AG04449 (cell line): ENCODE data around the gene RUBCNL.

Source experiments
- CTCF ChIA-PET: fragments of 350-600 bp; formaldehyde crosslinking; extraction: SDS; loops from one replicate; lab custom pipeline; 2021; ENCODE audit warnings: antibody characterized with exemption; lab: Yijun Ruan, JAX
- POLR2A ChIA-PET: fragments of 400-600, 350-600 bp; formaldehyde crosslinking; extraction: SDS; loops from one replicate; lab custom pipeline; 2020; ENCODE audit warnings: antibody characterized with exemption, inconsistent platforms; lab: Yijun Ruan, JAX
- DNase-seq: peaks from one replicate; pipeline ENCODE4 v3.0.0-alpha.2; 2010; ENCODE audit warnings: low read depth, low spot score
- H3K4me3 ChIP-seq: 2 replicates; pipeline ENCODE4 v1.5.1; 2011; ENCODE audit warnings: low read depth, mild to moderate bottlenecking, control low read depth, low read length
- TF ChIP-seq, protein P1 (sequence below): IDR thresholded peaks from one replicate; pipeline ENCODE4 v1.5.1; 2011; ENCODE audit warnings: mild to moderate bottlenecking, moderate library complexity, low read length, control low read depth, inconsistent platforms; ENCODE audit not compliant: insufficient read depth; ENCODE audit errors: missing control alignments

The RUBCNL gene

GRCh38 chr13:46386392-46387063 is 524 bp downstream of the RUBCNL start:
- CTCF ChIA-PET = interaction anchor here (1.1 kb wide), 1 partner anchor 9 kb away, joined by 3 read pairs; no protein-coding TSS in a partner anchor
- TF ChIP-seq, protein P1, sequence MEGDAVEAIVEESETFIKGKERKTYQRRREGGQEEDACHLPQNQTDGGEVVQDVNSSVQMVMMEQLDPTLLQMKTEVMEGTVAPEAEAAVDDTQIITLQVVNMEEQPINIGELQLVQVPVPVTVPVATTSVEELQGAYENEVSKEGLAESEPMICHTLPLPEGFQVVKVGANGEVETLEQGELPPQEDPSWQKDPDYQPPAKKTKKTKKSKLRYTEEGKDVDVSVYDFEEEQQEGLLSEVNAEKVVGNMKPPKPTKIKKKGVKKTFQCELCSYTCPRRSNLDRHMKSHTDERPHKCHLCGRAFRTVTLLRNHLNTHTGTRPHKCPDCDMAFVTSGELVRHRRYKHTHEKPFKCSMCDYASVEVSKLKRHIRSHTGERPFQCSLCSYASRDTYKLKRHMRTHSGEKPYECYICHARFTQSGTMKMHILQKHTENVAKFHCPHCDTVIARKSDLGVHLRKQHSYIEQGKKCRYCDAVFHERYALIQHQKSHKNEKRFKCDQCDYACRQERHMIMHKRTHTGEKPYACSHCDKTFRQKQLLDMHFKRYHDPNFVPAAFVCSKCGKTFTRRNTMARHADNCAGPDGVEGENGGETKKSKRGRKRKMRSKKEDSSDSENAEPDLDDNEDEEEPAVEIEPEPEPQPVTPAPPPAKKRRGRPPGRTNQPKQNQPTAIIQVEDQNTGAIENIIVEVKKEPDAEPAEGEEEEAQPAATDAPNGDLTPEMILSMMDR = no peak
- no peak for DNase-seq
- H3K4me3 ChIP-seq = peak overlapping the region; percentile 56
- POLR2A ChIA-PET = interaction anchor here (0.7 kb wide), 1 partner anchor 53 kb away, joined by 3 read pairs; no protein-coding TSS in a partner anchor

DNA sequence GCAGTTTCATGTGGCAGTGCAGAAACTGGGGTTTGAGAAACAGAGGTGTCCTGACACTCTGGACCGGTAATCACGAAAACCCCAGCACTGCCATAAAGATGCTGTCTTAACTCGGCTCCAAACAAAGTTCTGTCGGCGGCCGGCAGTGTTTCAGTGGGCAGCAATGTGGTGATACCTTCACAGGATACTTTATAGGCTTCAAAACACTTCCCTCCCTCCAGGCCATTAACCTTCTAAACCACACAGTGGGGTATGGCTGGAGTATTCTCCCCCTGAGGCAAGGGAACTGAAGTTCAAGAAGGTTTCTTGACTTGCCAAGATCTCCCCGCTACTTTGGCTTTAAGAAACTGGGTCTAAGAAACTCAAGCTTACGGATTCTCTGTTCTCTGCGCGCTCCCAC is 1.1 kb downstream of the RUBCNL start:
- DNase-seq = no peak
- TF ChIP-seq, protein P1 = no peak
- CTCF ChIA-PET = interaction anchor here (1.1 kb wide), 1 partner anchor 8 kb away, joined by 3 read pairs; no protein-coding TSS in a partner anchor
- no peak overlapping the region; the same call in 1 of the 2 replicates for H3K4me3 ChIP-seq
- POLR2A ChIA-PET = no interaction called here

GRCh38 chr13:46383383-46383782 is 3.7 kb downstream of the RUBCNL start:
- ChIA-PET POLR2A (no interaction called here), CTCF (no interaction called here)
- TF ChIP-seq, protein P1 = no peak
- no peak for DNase-seq
- no peak overlapping the region for H3K4me3 ChIP-seq

DNA sequence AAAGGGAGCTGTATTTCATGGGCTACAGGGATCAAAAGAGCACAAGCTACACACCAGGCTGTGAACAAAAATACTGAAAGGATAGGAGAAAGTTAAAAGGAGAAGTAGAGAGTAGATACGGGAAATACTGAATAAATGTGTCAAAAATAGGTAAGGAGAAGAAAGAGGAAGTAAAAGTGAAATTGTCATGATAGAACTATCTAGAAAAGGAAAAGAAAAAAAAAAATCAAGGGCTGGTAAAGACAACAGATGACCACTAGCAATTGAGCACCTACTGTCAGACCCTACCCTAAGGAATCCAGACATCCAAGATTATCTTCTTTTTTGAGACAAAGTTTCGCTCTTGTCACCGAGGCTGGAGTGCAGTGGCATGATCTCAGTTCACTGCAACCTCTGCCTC is 4.8 kb downstream of the RUBCNL start:
- no peak for DNase-seq
- H3K4me3 ChIP-seq = no peak overlapping the region
- CTCF ChIA-PET = no interaction called here
- POLR2A ChIA-PET = no interaction called here
- TF ChIP-seq, protein P1 = no peak

DNA sequence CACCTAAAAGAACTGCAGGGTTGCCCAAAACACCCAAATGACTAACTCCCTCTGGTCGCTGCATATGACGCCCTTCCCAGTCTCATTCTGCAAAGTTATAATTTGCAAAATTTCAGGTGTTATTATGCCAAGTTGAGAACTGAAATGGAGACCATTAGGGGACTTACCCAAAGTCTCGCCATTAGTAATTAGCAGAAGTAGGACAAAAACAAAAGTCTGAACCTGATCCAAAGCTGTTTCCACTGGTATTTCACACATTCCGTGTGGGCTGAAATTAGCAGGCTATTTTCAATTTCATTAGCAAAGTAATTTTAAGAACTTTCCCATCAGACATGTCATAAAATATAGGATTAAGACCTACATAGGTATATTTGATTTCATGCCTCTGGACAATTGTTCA is 6.8 kb downstream of the RUBCNL start:
- CTCF ChIA-PET = no interaction called here
- H3K4me3 ChIP-seq = no peak overlapping the region
- POLR2A ChIA-PET = no interaction called here
- TF ChIP-seq, protein P1 = no peak
- no peak for DNase-seq

DNA sequence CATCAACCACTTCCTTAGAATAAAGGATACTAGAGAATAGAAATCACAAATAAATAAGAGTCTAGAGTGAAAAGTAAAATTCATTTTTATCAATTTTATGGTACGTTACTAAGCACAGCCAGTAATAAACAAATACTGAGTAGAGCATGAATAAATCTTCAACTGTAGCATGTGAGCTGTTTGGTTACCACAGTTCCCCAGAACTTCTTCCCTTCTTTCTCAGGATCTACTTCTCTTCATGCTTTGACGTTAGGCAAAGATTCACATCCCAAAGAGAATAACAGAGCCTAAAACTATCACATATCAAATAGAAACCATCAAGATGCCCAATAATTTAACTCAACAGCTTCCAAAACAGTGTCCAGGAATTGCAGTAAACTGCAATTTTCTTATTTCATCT is 7.4 kb downstream of the RUBCNL start:
- DNase-seq = no peak
- TF ChIP-seq, protein P1 = no peak
- H3K4me3 ChIP-seq = no peak overlapping the region
- ChIA-PET POLR2A (no interaction called here), CTCF (interaction anchor here (0.6 kb wide), 1 partner anchor 47 kb away, joined by 3 read pairs; no protein-coding TSS in a partner anchor)
